GM19372 (cell line): ENCODE results near the gene TBC1D7.
A peak's percentile ranks its signal among the peaks of the same experiment; 100 is the strongest.

ENCODE experiments used
- ATAC-seq: cut with Tn5 transposase; IDR thresholded peaks from one replicate; pipeline ENCODE4 v1.9.1; 2021; ENCODE audit warnings: mild to moderate bottlenecking, low read depth, moderate library complexity; ENCODE audit not compliant: unreplicated experiment

TBC1D7 gene

DNA sequence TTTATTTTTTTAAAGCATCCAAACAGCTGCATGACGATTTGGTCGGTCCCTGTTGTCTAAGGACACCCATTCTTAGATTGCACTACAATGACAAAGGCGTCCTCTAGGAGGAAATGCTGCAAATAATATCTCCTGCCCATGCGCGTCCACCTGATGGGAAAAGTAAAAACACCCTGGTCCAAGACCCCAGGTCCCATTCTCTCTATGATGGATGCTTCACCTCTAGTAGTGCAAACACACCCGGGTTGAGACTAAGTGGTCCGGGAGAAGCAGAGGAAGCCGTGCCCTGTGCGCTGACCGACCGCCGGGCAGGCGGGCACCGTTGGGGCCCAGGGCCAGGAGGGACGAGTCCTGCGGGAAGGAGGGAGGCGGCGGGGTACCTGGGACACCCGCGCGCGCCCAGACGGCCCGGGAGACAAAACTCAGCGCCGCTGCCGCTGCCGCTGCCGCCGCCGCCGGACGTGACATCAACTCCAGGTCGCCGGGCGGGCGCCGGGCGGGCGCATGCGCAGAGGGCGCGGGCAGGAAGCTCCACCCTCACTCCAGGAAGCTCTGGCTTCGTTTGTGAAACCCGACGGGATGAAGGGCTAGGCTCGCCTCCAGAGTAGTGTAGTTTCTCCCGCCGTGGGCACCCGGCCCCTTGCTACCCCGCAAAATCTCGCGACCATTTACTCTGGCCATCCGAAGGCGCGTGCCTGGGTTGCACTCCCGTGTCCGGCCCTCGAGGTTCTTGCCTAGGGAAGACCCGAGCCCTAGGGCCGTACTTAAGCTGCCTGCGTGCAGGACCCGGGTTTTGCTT is at the start of gene TBC1D7:
TSS of gene TBC1D7 (minus strand) at position 462 of the 799 bp plus-strand sequence. CDS start 1,639 bp downstream, outside the sequence.
- ATAC-seq, result peak; percentile 91

DNA sequence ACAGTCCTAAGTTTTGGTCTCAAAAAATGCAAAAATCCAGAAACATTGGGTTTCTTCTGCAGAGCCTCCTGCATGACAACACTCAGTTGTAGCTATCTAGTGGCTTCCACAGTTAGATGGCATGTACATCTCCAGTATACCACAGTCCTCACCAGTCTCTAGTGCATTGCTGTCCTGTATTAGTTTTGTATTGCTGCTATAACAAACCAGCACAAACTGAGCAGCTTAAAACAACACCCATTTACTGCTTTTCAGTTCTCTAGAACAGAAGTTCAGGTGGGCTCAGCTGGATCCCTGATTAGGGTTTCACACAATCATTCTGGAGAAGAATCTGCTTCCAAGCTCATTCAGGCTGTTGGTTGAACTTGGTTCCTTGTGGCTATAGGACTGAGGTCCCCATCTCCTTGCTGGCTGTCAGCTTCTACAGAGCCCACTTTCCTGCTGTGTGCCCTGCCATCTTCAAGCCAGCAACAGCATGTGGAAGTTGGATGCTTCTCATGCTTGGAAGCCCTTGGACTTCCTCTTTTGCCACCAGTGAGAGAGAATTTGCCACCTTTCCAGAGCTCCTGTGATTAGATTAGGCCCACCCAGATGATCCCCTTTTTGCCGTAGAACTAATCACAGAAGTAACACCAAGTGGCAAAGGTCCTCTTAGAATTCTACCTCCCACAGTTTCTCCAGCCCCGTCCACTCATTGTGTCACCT is 48.9 kb upstream of the TBC1D7 start:
- ATAC-seq, result no peak

DNA sequence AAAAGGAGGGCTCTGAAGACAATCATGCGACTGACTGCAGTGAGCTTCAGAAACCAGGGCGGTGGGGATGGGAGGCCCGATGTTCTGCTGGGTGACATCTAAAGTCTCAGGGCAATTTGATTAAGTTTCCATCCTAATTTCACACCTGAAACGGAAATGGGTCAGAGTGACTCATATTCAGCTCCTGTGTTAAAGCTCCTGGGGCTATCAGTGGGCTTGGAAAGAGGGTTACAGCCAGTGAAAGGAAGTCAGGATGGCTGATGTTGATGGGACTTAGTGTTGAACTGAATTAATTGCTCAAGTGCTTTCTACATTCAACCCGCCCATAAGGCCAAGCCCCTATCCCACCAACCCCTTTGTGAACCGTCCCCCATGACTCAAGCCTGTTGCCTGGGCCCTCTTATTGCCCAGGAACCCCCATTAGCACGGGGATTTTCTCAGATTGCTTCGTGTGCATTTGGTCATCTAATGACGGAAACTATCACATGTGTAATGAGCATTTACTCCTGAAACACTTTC is 47.1 kb upstream of the TBC1D7 start:
- ATAC-seq, result peak; percentile 65

DNA sequence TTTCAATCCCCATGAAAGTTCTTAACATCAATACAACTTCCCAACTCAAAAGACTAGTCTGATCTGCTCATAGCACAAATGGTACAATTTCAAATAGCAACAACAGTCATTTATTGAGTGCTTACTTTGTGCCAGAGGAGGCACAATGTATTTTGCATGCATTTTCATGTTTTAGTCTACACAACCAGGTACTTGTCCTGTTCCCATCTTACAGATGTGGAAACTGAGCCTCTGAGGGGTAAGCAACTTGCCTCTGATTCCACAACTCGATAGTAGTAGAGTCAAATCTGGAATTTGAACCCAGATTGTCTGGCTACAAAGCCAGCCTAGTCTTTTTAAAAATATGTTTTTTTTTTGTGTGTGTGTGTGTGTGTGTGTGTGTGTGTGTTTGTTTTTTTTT is 45.6 kb upstream of the TBC1D7 start:
- no peak for ATAC-seq

DNA sequence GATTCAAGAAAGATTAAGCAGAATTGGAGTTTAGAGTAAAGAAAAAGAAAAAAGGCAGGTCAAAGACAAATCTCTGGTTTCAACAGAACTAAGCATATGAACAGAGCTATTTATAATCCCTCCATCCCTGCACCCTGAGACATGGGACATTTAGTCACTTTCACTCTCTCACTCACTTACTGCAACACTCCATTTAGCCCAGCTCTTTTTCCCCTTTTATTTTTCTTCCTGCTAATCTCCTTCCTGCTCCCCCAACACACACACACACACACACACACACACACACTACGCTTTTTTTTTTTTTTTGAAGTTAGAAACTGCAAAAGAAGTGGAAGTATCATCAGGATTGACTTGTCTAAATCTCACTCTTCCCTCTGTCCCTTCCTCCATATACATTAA is 45.1 kb upstream of the TBC1D7 start:
- no peak for ATAC-seq

DNA sequence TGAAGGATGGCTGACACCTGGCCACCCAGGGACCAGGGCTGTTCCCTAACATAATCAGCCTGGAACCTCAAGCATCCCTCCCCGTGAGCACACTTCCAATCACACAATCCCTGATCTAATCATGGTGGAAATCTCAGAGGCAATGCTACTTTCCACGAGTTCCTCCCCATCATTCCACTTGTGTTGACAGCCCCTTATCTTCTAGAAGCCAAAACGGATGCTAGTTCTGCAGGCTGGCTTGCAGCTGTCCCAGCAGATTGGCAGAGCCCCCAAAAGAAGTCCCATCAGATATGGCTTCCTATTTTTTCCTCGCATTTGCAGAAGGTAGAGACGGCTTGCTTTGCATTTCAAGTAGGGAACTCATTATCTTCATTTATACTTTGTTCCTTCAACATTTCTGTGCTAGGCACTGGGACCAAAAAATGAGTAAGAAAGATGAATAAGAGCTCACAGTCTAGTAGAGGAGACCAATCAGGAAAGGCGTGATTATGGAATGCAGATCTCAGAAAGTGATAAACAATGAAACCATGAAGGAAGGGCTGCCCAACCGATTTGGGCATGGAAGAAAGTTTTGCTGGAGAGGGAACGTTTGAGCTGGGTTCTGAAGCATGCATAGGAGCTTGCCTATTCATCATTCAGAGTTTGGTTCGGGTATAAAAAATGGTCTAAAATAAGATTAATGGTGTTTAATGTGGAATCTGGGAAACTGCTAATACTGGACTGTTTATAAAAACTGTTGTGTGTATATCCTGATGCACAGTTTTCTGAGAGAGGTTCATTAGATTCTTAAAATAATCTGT is 44.6 kb upstream of the TBC1D7 start:
- ATAC-seq, result no peak

DNA sequence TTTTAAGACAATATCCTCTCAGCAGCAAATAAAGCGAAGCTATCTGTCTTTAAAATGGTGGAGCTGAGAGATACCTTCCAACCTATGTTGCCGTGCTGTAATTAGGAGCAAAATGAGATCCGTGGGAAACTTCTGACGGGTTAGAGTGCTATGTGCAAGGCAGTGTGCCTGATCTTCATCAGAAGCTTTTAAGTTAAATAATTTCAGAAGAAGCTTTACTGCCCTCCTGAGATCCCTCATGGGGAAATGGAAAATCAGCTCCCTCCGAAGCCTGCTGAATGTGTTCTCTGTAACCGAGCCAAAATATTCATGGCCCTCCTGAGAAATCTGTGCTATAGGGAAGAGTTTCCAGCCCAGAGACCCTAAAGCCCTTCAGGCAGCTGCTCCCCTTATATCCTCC is 43.7 kb upstream of the TBC1D7 start:
- ATAC-seq, result no peak

DNA sequence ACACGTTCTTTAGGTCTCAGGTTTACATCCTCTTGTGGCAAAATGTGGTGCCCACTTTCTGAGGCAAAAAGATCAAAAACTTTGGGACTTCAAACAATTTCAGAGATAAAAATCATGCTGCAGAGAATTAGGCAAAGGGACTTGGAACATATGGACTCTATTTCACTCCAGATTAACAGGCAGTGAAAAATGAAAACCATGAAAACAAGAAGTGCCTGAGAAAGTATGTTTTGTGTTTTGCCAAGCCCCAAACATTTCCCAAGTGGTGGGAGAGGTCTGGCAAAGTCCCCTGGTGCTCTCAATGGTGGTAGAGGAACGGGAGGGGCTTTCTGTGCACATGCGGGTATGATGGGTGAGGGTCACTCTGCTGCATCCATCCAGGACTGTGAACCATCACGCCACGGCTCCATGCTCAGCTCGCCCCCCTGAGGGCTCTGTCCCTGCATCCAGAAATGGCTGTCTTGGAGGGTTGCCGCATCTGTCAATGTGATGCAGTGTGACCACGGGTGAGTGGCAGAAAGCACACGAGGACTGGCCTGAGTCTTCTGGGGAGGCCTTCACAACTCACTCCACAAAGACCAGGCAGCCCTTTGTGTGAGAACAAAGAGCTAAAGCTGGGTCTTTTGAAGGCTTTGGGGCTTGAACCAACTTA is 43.2 kb upstream of the TBC1D7 start:
- no peak for ATAC-seq

DNA sequence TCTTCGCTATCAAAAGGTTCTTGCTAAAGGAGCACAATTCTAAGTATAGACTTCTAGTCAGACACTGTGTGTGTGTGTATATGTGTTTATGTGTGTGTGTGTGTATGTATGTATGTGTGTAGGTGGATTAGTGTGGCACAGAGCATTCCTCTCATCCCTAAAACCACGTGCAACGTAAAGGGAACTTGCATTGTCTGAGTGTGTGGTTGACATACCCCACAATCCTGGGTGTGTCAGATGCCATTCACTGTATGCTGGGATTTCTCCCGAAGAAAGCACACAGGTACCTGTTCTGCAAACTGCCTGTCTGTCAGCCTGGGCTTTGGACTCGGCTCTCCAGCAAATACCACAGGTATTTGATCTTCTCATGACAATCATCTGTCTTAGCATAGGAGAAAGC is 42.3 kb upstream of the TBC1D7 start:
- ATAC-seq, result no peak

DNA sequence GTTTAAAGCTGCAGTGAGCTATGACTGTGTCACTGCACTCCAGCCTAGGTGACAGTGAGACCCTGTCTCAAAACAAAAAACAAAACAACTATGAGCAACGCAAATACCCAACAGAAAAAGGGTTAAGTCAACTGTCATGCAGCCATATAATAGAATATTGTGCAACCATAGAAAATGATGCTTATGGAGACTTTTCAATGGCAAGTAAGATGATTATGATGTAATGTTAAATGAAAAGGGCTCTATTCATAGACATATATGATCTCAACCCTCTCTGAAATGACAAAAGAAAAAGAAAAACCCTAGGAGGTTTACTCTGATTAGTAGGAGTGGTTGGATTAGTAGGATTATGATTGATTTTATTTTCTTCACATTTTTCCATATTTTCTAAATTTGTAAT is 41.3 kb upstream of the TBC1D7 start:
- ATAC-seq, result no peak

DNA sequence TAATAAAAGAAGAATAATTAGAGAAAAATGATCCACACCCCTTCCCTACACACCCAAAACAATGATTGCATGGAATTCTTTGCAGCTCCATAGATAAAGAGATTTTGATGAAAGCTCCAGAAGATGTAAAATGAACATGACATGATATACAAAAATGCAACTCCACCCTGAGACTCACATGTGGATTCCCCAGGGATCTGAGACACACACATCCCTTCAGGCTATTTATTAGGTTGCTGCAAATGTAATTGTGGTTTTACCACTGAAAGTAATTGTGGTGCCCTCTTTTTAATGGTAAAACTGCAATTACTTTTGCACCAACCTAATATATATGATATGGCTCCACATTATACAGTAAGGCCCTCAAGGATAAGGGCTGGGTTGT is 40.4 kb upstream of the TBC1D7 start:
- no peak for ATAC-seq

DNA sequence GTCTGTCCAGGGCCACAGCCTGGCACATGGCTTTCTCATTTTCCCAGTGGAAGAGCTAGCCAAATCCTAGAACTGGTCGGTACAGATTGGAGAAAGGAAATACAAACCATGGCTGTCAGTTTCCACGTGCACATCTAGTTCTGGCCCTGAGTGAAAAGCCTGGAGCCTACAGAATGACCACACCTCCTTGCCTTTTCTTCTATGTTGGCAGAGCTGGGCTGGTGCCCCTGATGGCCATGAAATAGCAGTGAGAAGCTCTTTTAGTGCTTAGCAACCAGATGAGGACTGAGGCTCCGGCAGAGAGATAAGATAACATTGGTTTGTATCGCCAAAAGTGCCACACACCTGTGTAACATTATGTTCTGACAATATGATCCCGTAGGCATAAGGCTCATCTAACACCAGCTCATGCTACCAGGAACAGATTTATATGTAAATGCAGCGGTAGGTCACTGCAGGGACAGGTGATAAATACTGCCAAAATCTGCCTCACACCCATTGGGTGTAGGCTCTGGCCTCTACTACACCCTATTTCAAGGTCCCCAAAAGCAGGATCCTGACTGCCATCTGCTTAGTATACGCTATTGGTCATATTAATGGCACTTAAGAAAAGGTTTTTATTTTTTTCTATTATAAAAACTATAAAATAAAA is 39.9 kb upstream of the TBC1D7 start:
- ATAC-seq, result no peak

DNA sequence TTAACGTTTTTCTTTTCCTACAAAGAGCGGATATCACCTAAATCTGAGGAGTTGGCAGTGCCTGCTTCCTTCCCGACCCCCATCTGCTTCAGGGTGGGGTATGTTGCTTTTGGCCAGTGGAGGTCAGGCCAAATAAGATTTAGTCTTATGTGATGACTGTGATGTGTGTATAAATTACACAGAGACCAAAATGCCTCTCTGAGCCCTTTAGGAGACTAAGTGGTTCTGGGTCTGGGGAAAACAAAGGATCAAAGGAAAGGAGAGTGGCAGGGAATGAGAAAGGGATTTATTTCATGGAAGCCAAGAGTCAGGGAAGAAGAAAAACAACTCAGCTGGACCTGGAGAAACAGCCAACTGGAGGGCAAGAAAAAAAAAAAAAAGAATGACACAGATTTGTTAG is 39.1 kb upstream of the TBC1D7 start:
- ATAC-seq, result no peak

DNA sequence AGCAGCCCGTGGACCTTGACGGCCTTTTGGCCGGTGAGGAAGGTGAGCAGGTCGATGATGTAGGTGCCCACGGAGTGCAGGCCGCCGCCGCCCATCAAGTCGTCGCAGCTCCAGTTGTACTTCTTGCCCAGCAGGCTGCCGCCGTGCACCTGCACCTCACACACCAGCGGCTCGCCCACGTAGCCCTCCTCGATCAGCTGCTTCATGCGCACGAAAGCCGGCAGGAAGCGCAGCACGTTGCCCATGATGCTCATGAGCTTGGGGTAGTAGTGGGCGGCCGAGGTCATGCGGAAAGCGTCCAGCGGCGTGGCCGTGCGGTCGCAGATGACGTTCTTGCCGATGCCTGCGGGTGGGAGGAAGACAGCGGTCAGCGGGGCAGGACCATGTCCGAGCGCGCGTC is 37.0 kb upstream of the TBC1D7 start:
- ATAC-seq, result no peak

DNA sequence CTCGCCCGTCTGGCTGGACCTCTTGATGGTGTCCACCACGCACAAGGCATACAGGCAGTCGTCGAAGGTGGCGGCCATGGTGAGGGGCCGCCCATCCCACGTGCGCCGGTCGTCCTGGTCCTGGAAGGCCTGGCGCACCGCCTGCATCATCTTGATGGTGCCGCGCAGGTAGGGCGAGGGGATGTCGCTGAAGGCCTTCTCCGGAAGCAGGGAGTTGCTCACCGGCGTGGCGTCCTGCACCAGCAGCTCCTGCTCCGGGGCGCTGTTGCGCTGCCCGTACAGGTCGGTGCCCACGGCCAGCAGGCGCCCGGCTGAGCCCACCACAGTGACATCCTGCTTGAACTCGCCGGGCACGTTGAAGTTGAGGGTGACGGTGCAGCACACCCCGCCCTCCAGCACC is 36.5 kb upstream of the TBC1D7 start:
- no peak for ATAC-seq

DNA sequence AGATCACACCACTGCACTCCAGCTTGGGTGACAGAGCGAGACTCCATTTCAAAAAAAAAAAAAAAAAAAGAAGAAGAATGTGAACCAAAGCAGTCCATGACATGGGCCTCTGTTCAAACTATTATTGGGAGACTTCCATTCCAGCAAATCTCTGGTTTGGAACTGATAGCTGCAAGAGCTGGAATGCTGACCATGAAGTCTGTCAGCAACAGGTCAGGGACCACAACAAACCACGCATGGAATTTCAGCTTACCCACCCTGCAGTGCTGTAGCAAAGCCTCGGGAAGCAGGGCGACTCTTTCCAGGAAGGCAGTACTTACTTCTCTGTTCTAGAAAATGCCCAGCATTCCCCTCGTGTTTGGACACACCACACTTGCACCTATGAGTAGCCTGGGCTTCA is 34.1 kb upstream of the TBC1D7 start:
- no peak for ATAC-seq

DNA sequence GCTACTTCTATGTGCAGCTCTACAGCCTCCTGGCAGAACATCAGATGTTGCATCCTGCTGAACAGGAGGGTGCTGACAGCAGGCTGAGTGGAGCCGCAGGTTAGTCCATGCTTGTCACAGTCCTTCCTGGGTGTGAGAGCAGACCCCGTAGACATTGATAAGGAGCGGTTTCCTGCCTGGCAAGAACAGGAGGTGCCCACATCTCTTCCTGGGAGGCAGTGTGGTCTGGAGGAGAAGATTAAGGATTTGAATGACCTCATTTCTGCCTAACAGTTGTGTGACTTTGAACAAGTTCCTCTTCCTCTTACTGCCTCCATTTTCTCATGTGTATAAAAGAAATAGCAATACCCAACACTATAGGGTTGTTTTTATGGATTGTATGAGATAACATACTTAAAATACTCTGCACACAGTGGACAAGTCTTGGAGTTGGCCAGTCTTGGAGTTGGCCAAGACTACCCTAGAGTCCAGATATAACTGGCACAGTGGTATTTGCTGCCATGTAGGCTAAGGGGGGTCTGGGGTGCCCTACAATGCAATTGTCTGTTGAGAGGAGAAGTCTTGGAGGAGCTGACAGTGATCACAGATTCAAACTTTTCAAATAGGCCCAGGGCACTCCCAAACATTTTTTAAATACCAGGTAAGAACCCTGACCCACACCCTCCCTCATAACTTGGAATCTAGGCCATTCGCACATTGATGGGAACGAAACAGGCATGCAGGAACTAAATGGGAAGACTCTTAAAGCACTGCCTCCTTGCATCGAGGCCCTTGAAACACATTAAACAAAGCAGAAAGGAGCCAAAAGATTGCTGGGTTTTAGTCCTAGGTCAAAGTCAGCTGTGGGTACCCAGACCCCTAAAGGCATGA is 32.6 kb upstream of the TBC1D7 start:
- no peak for ATAC-seq

DNA sequence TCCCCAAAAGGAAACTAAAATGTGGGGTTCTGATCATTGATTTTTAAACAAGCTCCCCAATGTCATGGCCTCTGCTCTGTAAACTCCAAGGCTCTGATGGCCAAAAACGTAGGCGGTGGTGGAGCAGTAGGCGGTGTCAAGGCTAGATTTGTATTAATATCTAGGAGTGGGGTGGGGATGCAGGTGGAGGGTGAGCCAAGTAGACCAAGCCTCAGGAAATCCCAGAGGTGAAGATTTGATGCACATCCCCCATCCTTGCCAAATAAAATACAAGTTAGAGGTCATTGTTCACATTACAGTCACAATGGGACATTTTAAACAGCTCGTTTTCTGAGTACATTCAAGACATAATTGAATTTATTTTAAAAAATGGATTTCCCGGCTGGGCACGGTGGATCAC is 30.9 kb upstream of the TBC1D7 start:
- no peak for ATAC-seq

DNA sequence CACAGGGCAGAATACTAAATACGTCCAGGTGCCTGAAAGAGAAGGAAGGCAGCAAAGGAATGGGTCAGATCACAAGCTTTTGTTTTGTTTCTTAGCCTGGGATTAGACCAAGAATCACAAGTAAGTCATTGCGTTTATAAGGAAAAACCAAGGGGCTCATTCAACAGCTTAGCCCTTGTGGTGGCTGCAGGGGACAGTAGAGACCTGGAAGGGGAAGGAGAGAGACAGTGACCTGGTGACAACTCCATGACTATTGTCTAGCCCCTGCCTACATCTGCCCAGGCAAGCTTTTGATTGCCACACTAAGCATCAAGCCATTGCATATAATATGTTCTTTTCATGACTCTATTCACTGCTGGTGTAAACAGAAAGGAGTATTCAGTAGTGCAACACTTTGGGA is 30.2 kb upstream of the TBC1D7 start:
- ATAC-seq, result no peak
